HL-60 (cell line): Measurements from ENCODE around the gene IFT81.

Experiments
- DNase-seq, 2 experiments: peaks; one replicate each; pipeline ENCODE4 v3.0.0-alpha.2; 2010 to 2020; ENCODE audit warnings: low read depth in 1 of 2, low spot score in 1 of 2
- H3K27ac ChIP-seq: fragments of 250-450 bp; sonication (Bioruptor Pico); replicated peaks from 2 replicates; pipeline ENCODE4 v1.5.1; 2020; ENCODE audit warnings: mild to moderate bottlenecking, moderate library complexity
- H3K27me3 ChIP-seq: fragments of 250-450 bp; sonication (Bioruptor Pico); 2 replicates; pipeline ENCODE4 v1.5.1; 2021; ENCODE audit warnings: mild to moderate bottlenecking, moderate library complexity; ENCODE audit not compliant: insufficient read depth, poor library complexity, severe bottlenecking
- H3K4me3 ChIP-seq: replicated peaks from 2 replicates; pipeline ENCODE4 v1.5.1; 2011; ENCODE audit warnings: mild to moderate bottlenecking, control low read depth, low read length; ENCODE audit not compliant: insufficient read depth
- CTCF ChIP-seq: IDR thresholded peaks from one replicate; pipeline ENCODE4 v1.5.1; 2011; ENCODE audit warnings: low read length, control low read depth, inconsistent platforms; ENCODE audit not compliant: insufficient read depth
- GABPA ChIP-seq: IDR thresholded peaks from 2 replicates; pipeline ENCODE4 v1.6.1; 2012; ENCODE audit warnings: low read depth
- POLR2AphosphoS5 ChIP-seq: IDR thresholded peaks from 2 replicates; pipeline ENCODE4 v1.6.1; 2012; ENCODE audit warnings: low read depth
- REST ChIP-seq: IDR thresholded peaks from 2 replicates; pipeline ENCODE4 v1.6.1; 2012; ENCODE audit warnings: low read depth; ENCODE audit not compliant: insufficient replicate concordance
- SPI1 ChIP-seq: IDR thresholded peaks from 2 replicates; pipeline ENCODE4 v1.6.1; 2012; ENCODE audit warnings: low read depth, mild to moderate bottlenecking, borderline replicate concordance

Gene IFT81

DNA sequence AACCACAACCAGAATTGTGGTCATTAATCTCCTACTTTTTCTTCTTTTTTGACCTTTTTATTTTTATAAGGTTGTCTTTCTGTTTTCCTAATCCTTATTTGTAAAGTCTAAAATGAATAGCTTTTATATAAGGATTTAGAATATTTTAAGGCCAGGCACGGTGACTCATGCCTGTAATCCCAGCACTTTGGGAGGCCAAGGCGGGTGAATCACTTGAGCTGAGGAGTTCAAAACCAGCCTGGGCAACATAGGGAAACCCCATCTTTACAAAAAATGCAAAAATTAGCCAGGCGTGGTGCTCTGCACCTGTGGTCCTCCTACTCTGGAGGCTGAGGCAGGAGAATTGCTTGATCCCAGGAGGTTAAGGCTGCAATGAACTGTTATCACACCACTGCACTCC, 55.1 kb downstream of the IFT81 start:
- Histone ChIP-seq H3K27me3 (no peaks in the 10 kb centered on the region), H3K4me3 (no peak overlapping the region), H3K27ac (no peak overlapping the region)
- TF ChIP-seq REST (no peak), POLR2AphosphoS5 (no peak), CTCF (no peak), GABPA (no peak), SPI1 (no peak)
- DNase-seq, result no peak

DNA sequence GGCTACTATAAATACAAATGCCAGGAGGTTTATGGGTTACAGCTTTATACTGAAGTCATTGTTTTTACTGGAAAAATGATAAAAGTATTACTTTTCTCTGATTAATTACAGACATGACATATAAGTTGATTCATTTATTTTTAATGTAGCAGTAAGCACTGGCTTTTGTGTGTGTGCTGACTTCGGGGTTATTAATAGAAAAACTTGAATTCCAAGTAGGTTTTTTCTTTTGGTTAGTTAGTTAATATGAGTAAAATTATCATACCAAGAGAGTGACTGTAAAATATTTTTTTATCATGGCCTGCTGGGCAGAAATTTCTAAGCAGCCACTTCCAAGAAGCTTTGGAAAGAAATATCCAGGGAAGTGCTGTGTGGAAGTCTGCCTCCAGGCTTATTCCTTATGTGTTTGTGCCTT, 56.4 kb downstream of the IFT81 start:
- TF ChIP-seq SPI1, result no peak
- Histone ChIP-seq H3K27me3 (no peaks in the 10 kb centered on the region), H3K27ac (no peak overlapping the region), H3K4me3 (no peak overlapping the region)
- DNase-seq, result no peak

GRCh38 chr12:110182281-110182680, 58.1 kb downstream of the IFT81 start:
- H3K27ac ChIP-seq, result no peak overlapping the region
- no peak for TF ChIP-seq REST
- TF ChIP-seq POLR2AphosphoS5, result no peak
- peak; percentile 52; the same call in 1 of the 2 replicates for TF ChIP-seq SPI1
- no peak for TF ChIP-seq CTCF
- no peak overlapping the region for H3K4me3 ChIP-seq
- no peaks in the 10 kb centered on the region for H3K27me3 ChIP-seq
- no peak for DNase-seq

GRCh38 chr12:110183386-110183785, 59.2 kb downstream of the IFT81 start:
- Histone ChIP-seq H3K27me3 (no peaks in the 10 kb centered on the region), H3K27ac (no peak overlapping the region), H3K4me3 (no peak overlapping the region)
- no peak for DNase-seq
- TF ChIP-seq GABPA (no peak), REST (no peak), CTCF (no peak), POLR2AphosphoS5 (no peak), SPI1 (no peak)
